Stimulated activated CD4-positive, alpha-beta T cell treated with anti-CD3 and anti-CD28 coated beads, Interleukin-4, amount 100 ng/mL, for 4 hours (primary cell): ENCODE data around the gene DGAT2.

Experiments used
- DNase-seq, 2 experiments: peaks; one replicate each; pipeline ENCODE4 v3.0.0-alpha.2; 2020

The DGAT2 gene

GRCh38 chr11:75781831-75782230 lies 13.3 kb downstream of the DGAT2 start:
- DNase-seq, result no peak

GRCh38 chr11:75782540-75783263 lies 14.1 kb downstream of the DGAT2 start:
- DNase-seq, result no peak

- DNase-seq, result no peak
Measured at GRCh38 chr11:75783416-75784084, 15.0 kb downstream of the DGAT2 start.

- no peak for DNase-seq
Measured at GRCh38 chr11:75784085-75784478, 15.5 kb downstream of the DGAT2 start.

- DNase-seq, result no peak
Measured at GRCh38 chr11:75784506-75784905, 15.9 kb downstream of the DGAT2 start.

GRCh38 chr11:75785187-75785586 lies 16.6 kb downstream of the DGAT2 start:
- DNase-seq, result no peak

GRCh38 chr11:75786101-75786736 lies 17.6 kb downstream of the DGAT2 start:
- DNase-seq, result no peak

GRCh38 chr11:75789521-75789920 lies 20.9 kb downstream of the DGAT2 start:
- DNase-seq, result no peak

GRCh38 chr11:75790986-75791385 lies 22.4 kb downstream of the DGAT2 start:
- DNase-seq, result no peak

- DNase-seq, result no peak
Measured at GRCh38 chr11:75792127-75792731, 23.7 kb downstream of the DGAT2 start.

GRCh38 chr11:75792997-75793800 lies 24.6 kb downstream of the DGAT2 start:
- DNase-seq, result no peak

- DNase-seq, result no peak
Measured at GRCh38 chr11:75793966-75794365, 25.4 kb downstream of the DGAT2 start.

GRCh38 chr11:75795276-75796090 lies 26.9 kb downstream of the DGAT2 start:
- DNase-seq, result no peak

GRCh38 chr11:75796091-75796435 lies 27.5 kb downstream of the DGAT2 start:
- DNase-seq, result no peak

GRCh38 chr11:75797116-75797515 lies 28.5 kb downstream of the DGAT2 start:
- no peak for DNase-seq

GRCh38 chr11:75797792-75798191 lies 29.2 kb downstream of the DGAT2 start:
- DNase-seq, result no peak

GRCh38 chr11:75800136-75800675 lies 31.6 kb downstream of the DGAT2 start:
- DNase-seq, result no peak

- no peak for DNase-seq
Measured at GRCh38 chr11:75800728-75801361, 32.3 kb downstream of the DGAT2 start.

- no peak for DNase-seq
Measured at GRCh38 chr11:75801362-75802020, 32.9 kb downstream of the DGAT2 start.

- DNase-seq, result no peak
Measured at GRCh38 chr11:75802021-75802912, 33.7 kb downstream of the DGAT2 start.
